Fibroblast of skin of back (primary cell): Measurements from ENCODE around the gene TLCD5.

Experiments used
- DNase-seq: peaks from one replicate; pipeline ENCODE4 v3.0.0-alpha.2; 2013

The TLCD5 gene

GRCh38 chr11:120308081-120308480 lies 17.0 kb upstream of the TLCD5 start:
- DNase-seq: no peak

- DNase-seq: no peak
These were observed 14.2 kb upstream of the TLCD5 start for GRCh38 chr11:120310870-120311269.

GRCh38 chr11:120314861-120315260 lies 10.2 kb upstream of the TLCD5 start:
- no peak for DNase-seq

- DNase-seq: peak; percentile 68
These were observed 8.0 kb upstream of the TLCD5 start for GRCh38 chr11:120316880-120317688.

- no peak for DNase-seq
These were observed 7.2 kb upstream of the TLCD5 start for GRCh38 chr11:120317689-120318480.

- no peak for DNase-seq
These were observed 6.2 kb upstream of the TLCD5 start for GRCh38 chr11:120318906-120319305.

GRCh38 chr11:120326228-120326627 lies 1.1 kb downstream of the TLCD5 start:
- DNase-seq: peak; percentile 27

GRCh38 chr11:120326845-120327281 lies 1.8 kb downstream of the TLCD5 start:
- DNase-seq: no peak

- DNase-seq: no peak
These were observed 2.2 kb downstream of the TLCD5 start for GRCh38 chr11:120327311-120327710.

GRCh38 chr11:120329556-120329955 lies 4.5 kb downstream of the TLCD5 start:
- peak; percentile 32 for DNase-seq

- DNase-seq: no peak
These were observed 4.9 kb downstream of the TLCD5 start for GRCh38 chr11:120330045-120330444.

GRCh38 chr11:120331301-120331996 lies 6.3 kb downstream of the TLCD5 start:
- peak; percentile 97 for DNase-seq

- no peak for DNase-seq
These were observed 8.0 kb downstream of the TLCD5 start for GRCh38 chr11:120332822-120333716.

- no peak for DNase-seq
These were observed 8.7 kb downstream of the TLCD5 start for GRCh38 chr11:120333801-120334200.

- DNase-seq: no peak
These were observed 9.2 kb downstream of the TLCD5 start for GRCh38 chr11:120334332-120334731.

- peak; percentile 83 for DNase-seq
These were observed 9.9 kb downstream of the TLCD5 start for GRCh38 chr11:120334894-120335462.

- DNase-seq: no peak
These were observed 10.4 kb downstream of the TLCD5 start for GRCh38 chr11:120335556-120335907.

- peak; percentile 98 for DNase-seq
These were observed 11.0 kb downstream of the TLCD5 start, which contains the start of gene ARHGEF12 for GRCh38 chr11:120335908-120336640. TSS of gene ARHGEF12 (plus strand) at chr11:120336413. CDS start at chr11:120337244, 831 bp downstream.

- DNase-seq: peak; percentile 57
These were observed 11.7 kb downstream of the TLCD5 start for GRCh38 chr11:120336641-120337354.
